Spleen (tissue), 11 donors: ENCODE data around the gene LTV1. TPM values are rescaled to one million over a fixed set of nuclear protein-coding genes. Genes with fewer than 3 reads are reported as not detected.
"Not testable (repeated sequence)": the region's sequence is repeated elsewhere in the genome, so short reads cannot be mapped to it uniquely, and the experiment has no call there.

Experiments
- DNase-seq: peaks from one replicate; pipeline ENCODE4 v3.0.0-alpha.2; 2020
- H3K27ac ChIP-seq, 8 donors: fragments of 200-600 bp; sonication (generic) in 7 of 8; 1 replicate in 4 of 8; 2 replicates in 4 of 8; pipeline versions ENCODE4 v1.5.0 to v1.8.0; 2016 to 2021; ENCODE audit warnings: inconsistent platforms in 4 of 8, mild to moderate bottlenecking in 4 of 8, moderate library complexity in 1 of 8
- H3K27me3 ChIP-seq, 7 donors: fragments of 200-600 bp; sonication (generic) in 6 of 7; replicated peaks in 1 of 7; 1 replicate in 4 of 7; 2 replicates in 3 of 7; pipeline versions ENCODE4 v1.5.0 to v1.8.0; 2016 to 2021; ENCODE audit warnings: inconsistent platforms in 3 of 7, mild to moderate bottlenecking in 1 of 7
- H3K36me3 ChIP-seq, 6 donors: fragments of 200-600 bp; sonication (generic) in 5 of 6; 1 replicate in 4 of 6; 2 replicates in 2 of 6; pipeline versions ENCODE4 v1.5.0 to v1.8.0; 2016 to 2021; ENCODE audit warnings: inconsistent platforms in 2 of 6
- H3K4me1 ChIP-seq, 6 donors: fragments of 200-600 bp; sonication (generic) in 5 of 6; 1 replicate in 3 of 6; 2 replicates in 3 of 6; pipeline versions ENCODE4 v1.5.0 to v1.8.0; 2016 to 2021; ENCODE audit warnings: inconsistent platforms in 3 of 6
- H3K4me3 ChIP-seq, 8 donors: fragments of 200-600 bp; sonication (generic) in 7 of 8; 1 replicate in 4 of 8; 2 replicates in 4 of 8; pipeline versions ENCODE4 v1.5.0 to v1.8.0; 2016 to 2021; ENCODE audit warnings: inconsistent platforms in 4 of 8, mild to moderate bottlenecking in 4 of 8, moderate library complexity in 2 of 8
- H3K9me3 ChIP-seq, 8 donors: fragments of 200-600 bp; sonication (generic) in 7 of 8; 1 replicate in 4 of 8; 2 replicates in 4 of 8; pipeline versions ENCODE4 v1.5.0 to v1.8.0; 2016 to 2021; ENCODE audit warnings: inconsistent platforms in 4 of 8
- POLR2A ChIP-seq, 3 donors: fragments of 450-650 bp; IDR thresholded peaks; one replicate each; pipeline ENCODE4 v1.5.1; 2017; ENCODE audit warnings: antibody characterized with exemption in 3 of 3, mild to moderate bottlenecking in 1 of 3
- POLR2AphosphoS5 ChIP-seq, 3 donors: sonication (generic); formaldehyde crosslinking; IDR thresholded peaks; one replicate each; pipeline ENCODE4 v1.5.1; 2017; ENCODE audit warnings: antibody characterized with exemption in 3 of 3
- WGBS, 5 donors: extraction: QIAGEN DNeasy Blood & Tissue Kit in 3 of 5; methylation state at CpG; one replicate each; pipeline versions ENCODE4 v1.1.5 to v1.1.7; 2013 to 2018; 5-methylcytosine and 5-hydroxymethylcytosine counted together
- intact Hi-C: fragments of 100-400 bp; cut with DNase I; formaldehyde crosslinking; loops from one replicate; pipeline ENCODE4 v1.15.0; 2023; ENCODE audit warnings: low total_unique reads
- polyA plus RNA-seq, 3 donors: library from polyadenylated mRNA; stranded (reverse); fragments of 200-250 nt; gene quantifications; one replicate each; pipeline ENCODE4 v1.2.1, GENCODE V29; 2013
- total RNA-seq, 7 donors: library from RNA; depleted of rRNA in 3 of 7; stranded (reverse); fragments of >200 nt in 3 of 7; fragmentation: NEBNext Ultra II Directional in 4 of 7; extraction: Animal tissue kit (Norgen Biotek cat#: 25700) in 4 of 7; gene quantifications; one replicate each; pipeline versions ENCODE4 v1.1.0 to v1.2.1, GENCODE V29; 2016 to 2021
- TF ChIP-seq, protein P1 (sequence below), 11 experiments: fragments of 200-600 bp in 7 of 11; fragments of 450-650 bp in 4 of 11; sonication (generic) in 4 of 11; IDR thresholded peaks in 8 of 11; conservative IDR thresholded peaks in 3 of 11; 1 replicate in 7 of 11; 2 replicates in 4 of 11; pipeline versions ENCODE4 v1.4.0 to v1.8.0; 2016 to 2021; ENCODE audit warnings: antibody characterized with exemption in 11 of 11, inconsistent platforms in 4 of 11, mild to moderate bottlenecking in 1 of 11
- donor health status: healthy with polysubstance abuse.
- donor health status: DM: no; HTN: no; CAD: no; lungs with moderate emphysema.
- donor health status: DM: no; HTN: no; CAD: no.
- donor health status: Bipolar disorder and iron deficiency.
- donor health status: healthy.
- donor health status: DM: no; HTN: no; CAD: no.
- donor health status: DM: yes; HTN: yes; CAD: no.

The LTV1 gene
- total and polyA plus RNA-seq, 10 donors, result 12.4 to 25.8 (median 19.8) TPM

DNA sequence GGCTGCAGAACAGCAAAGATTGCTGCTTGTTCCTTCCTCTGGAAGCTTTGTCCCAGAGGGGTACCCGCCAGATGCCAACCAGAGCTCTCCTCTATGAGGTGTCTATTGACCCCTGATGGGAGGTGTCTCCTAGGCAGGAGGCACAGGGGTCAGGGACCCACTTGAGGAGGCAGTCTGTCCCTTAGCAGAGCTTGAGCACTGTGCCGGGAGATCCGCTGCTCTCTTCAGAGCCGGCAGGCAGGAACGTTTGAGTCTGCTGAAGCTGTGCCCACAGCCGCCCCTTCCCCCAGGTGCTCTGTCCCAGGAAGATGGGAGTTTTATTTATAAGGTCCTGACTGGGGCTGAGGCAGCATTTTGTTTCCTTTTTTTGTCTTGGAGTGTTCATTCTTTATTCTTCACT, 13.6 kb downstream of the LTV1 start:
- H3K36me3 ChIP-seq, result peaks cover 13 to 100% (median 87%) of the 10 kb centered on the region in 6 donors
- H3K4me3 ChIP-seq, intact Hi-C loops: not testable (repeated sequence)

DNA sequence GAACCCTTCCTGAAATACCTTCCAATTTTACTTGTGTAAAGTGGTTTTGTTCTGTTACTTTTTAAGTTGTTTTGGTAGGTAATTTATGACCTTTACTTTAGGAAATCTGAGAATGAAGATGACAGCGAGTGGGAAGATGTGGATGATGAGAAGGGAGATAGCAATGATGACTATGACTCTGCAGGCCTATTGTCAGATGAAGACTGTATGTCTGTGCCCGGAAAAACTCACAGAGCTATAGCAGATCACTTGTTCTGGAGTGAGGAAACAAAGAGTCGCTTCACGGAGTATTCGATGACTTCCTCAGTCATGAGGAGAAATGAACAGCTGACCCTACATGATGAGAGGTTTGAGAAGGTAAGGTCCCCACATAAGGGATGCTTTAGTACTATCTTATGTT, 14.5 kb downstream of the LTV1 start:
- intact Hi-C loops, result no loop called here
- no peak for DNase-seq
- Histone ChIP-seq H3K4me1 (no peaks in the 10 kb centered on the region), H3K36me3 (peaks cover 18 to 100% (median 88%) of the 10 kb centered on the region in 6 donors), H3K27ac (no peak overlapping the region), H3K9me3 (peaks cover 0 to 33% (median 24%) of the 10 kb centered on the region in 8 donors), H3K4me3 (no peak overlapping the region), H3K27me3 (no peaks in the 10 kb centered on the region)
- TF ChIP-seq, protein P1, sequence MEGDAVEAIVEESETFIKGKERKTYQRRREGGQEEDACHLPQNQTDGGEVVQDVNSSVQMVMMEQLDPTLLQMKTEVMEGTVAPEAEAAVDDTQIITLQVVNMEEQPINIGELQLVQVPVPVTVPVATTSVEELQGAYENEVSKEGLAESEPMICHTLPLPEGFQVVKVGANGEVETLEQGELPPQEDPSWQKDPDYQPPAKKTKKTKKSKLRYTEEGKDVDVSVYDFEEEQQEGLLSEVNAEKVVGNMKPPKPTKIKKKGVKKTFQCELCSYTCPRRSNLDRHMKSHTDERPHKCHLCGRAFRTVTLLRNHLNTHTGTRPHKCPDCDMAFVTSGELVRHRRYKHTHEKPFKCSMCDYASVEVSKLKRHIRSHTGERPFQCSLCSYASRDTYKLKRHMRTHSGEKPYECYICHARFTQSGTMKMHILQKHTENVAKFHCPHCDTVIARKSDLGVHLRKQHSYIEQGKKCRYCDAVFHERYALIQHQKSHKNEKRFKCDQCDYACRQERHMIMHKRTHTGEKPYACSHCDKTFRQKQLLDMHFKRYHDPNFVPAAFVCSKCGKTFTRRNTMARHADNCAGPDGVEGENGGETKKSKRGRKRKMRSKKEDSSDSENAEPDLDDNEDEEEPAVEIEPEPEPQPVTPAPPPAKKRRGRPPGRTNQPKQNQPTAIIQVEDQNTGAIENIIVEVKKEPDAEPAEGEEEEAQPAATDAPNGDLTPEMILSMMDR (IDR thresholded peaks at IDR 0.05 in 8 of 11, conservative IDR thresholded peaks at IDR 0.05 in 3 of 11), result no peak
- TF ChIP-seq POLR2AphosphoS5 (IDR thresholded peaks at IDR 0.05) (no peak), POLR2A (IDR thresholded peaks at IDR 0.05) (no peak)
- WGBS, 5 donors, result 94 to 98% (median 97%) methylated on average over 5 of the region's 5 CpGs

More for the DNA sequence above, 13.6 kb downstream of the LTV1 start:
- H3K4me1 ChIP-seq, DNase-seq, H3K27me3 ChIP-seq, H3K27ac ChIP-seq: not testable (repeated sequence)
- H3K9me3 ChIP-seq, result peaks cover 0 to 42% (median 33%) of the 10 kb centered on the region in 8 donors
- 90 to 99% (median 96%) methylated on average over 6 of the region's 6 CpGs for WGBS, 5 donors

DNA sequence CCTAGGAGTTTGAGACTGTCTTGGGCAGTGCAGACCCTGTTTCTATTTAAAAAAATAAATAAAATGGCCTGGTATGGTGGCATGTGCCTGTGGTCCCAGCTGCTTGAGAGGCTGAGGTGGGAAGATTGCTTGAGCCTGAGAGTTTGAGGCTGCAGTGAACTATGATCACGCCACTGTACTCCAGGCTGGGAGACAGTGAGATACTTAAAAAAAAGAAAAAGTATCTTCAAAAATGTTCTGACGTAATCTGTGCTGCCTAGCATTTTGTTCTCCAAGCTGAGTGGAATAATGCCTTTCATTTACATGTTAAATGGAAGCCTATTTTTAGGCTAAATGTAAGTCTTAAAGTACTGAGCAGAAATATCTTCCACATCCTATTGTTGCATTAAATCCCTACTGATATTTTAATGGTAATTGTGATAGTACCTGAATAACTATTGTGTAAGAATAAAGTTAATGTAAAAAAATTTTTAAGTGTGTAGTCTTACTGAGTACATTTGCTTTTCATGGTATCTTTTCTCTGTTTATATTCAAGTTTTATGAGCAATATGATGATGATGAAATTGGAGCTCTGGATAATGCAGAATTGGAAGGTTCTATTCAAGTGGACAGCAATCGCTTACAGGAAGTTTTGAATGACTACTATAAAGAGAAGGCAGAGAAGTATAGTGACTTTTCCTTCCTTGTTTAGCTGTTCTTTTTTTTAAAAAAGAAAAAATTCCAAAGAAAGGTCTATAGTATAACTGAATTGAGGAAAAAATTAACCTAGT, 16.9 kb downstream of the LTV1 start:
- DNase-seq, result no peak
- Histone ChIP-seq H3K9me3 (peaks cover 0 to 19% (median 14%) of the 10 kb centered on the region in 8 donors), H3K4me3 (no peak overlapping the region), H3K36me3 (peaks cover 15 to 100% (median 95%) of the 10 kb centered on the region in 6 donors), H3K27ac (no peak overlapping the region), H3K27me3 (no peaks in the 10 kb centered on the region), H3K4me1 (no peaks in the 10 kb centered on the region)
- intact Hi-C loops, result no loop called here
- WGBS, 5 donors, result 89 to 96% (median 93%) methylated on average over 3 of the region's 3 CpGs
- TF ChIP-seq POLR2A (IDR thresholded peaks at IDR 0.05) (no peak), POLR2AphosphoS5 (IDR thresholded peaks at IDR 0.05) (no peak)
- TF ChIP-seq, protein P1 (IDR thresholded peaks at IDR 0.05 in 8 of 11, conservative IDR thresholded peaks at IDR 0.05 in 3 of 11), result no peak

DNA sequence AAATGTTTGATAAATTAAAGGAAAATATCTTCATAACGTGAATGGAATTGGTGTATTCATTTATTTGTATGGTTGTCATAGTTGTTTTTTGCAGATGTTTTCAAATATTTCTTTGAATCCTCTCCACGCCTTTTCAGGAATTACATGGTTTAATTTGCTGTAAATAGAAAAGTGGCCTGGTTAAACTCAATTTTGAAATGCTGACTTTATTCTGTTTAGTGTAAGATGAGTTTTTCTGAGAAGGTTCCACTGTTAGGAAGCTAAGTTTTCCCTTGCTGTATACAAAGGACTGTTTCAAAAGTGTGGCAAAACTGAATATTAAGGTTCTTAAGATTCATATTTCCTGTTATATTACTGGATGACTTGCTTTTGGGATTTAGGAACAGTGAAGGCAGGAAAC, 20.6 kb downstream of the LTV1 start:
- intact Hi-C loops, result no loop called here
- Histone ChIP-seq H3K4me3 (no peak overlapping the region), H3K36me3 (peaks cover 10 to 77% (median 67%) of the 10 kb centered on the region in 6 donors), H3K9me3 (peaks cover 0 to 10% (median 3%) of the 10 kb centered on the region in 8 donors), H3K27ac (no peak overlapping the region), H3K27me3 (no peaks in the 10 kb centered on the region), H3K4me1 (no peaks in the 10 kb centered on the region)
- WGBS, 5 donors, result 92 to 97% (median 95%) methylated on average over 2 of the region's 2 CpGs
- TF ChIP-seq POLR2A (IDR thresholded peaks at IDR 0.05), result no peak
- no peak for TF ChIP-seq POLR2AphosphoS5 (IDR thresholded peaks at IDR 0.05)
- TF ChIP-seq, protein P1 (IDR thresholded peaks at IDR 0.05 in 8 of 11, conservative IDR thresholded peaks at IDR 0.05 in 3 of 11), result no peak
- no peak for DNase-seq
